Astrocyte (in vitro differentiated cells and primary cell): ENCODE results near the gene MRNIP.

Source experiments
- CTCF ChIP-seq: IDR thresholded peaks from 2 replicates; pipeline ENCODE4 v1.5.1; 2011; ENCODE audit warnings: low read depth, mild to moderate bottlenecking, inconsistent platforms, low read length, moderate library complexity; ENCODE audit not compliant: insufficient read depth
- EZH2 ChIP-seq: IDR thresholded peaks from 2 replicates; pipeline ENCODE4 v1.6.1; 2012; ENCODE audit warnings: mild to moderate bottlenecking, low read length, inconsistent platforms; ENCODE audit not compliant: insufficient read depth

DNA sequence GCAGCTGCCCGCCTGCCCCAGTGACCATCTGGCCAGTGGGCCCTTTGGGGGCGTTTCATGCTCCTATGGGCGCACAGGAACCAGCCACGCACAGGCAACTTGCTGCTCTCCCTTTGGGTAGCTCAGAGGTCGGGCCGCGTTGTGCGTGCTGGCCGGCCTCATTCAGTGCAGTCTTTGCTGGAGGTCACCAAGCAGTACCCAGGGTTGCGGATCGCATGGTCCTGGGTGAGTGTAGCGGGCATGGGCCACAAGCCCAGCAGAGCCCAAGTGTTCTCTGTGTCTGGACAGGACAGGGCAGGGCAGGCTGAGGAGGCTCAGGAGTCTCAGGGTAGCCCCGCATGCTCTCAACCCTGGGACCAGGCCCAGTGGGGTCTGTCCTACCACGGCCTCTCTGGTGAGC, 9.9 kb upstream of the MRNIP start:
- TF ChIP-seq CTCF (no peak), EZH2 (no peak)
